Spleen (tissue), 7 donors: ENCODE results near the gene SLC17A4.

ENCODE experiments used
- POLR2A ChIP-seq, 3 donors: fragments of 450-650 bp; IDR thresholded peaks; one replicate each; pipeline ENCODE4 v1.5.1; 2017; ENCODE audit warnings: antibody characterized with exemption in 3 of 3, mild to moderate bottlenecking in 1 of 3
- POLR2AphosphoS5 ChIP-seq, 3 donors: sonication (generic); formaldehyde crosslinking; IDR thresholded peaks; one replicate each; pipeline ENCODE4 v1.5.1; 2017; ENCODE audit warnings: antibody characterized with exemption in 3 of 3
- TF ChIP-seq, protein P1 (sequence below), 11 experiments: fragments of 200-600 bp in 7 of 11; fragments of 450-650 bp in 4 of 11; sonication (generic) in 4 of 11; IDR thresholded peaks in 8 of 11; conservative IDR thresholded peaks in 3 of 11; 1 replicate in 7 of 11; 2 replicates in 4 of 11; pipeline versions ENCODE4 v1.4.0 to v1.8.0; 2016 to 2021; ENCODE audit warnings: antibody characterized with exemption in 11 of 11, inconsistent platforms in 4 of 11, mild to moderate bottlenecking in 1 of 11
- donor health status: DM: no; HTN: no; CAD: no; lungs with moderate emphysema.
- donor health status: DM: no; HTN: no; CAD: no.
- donor health status: DM: no; HTN: no; CAD: no.

DNA sequence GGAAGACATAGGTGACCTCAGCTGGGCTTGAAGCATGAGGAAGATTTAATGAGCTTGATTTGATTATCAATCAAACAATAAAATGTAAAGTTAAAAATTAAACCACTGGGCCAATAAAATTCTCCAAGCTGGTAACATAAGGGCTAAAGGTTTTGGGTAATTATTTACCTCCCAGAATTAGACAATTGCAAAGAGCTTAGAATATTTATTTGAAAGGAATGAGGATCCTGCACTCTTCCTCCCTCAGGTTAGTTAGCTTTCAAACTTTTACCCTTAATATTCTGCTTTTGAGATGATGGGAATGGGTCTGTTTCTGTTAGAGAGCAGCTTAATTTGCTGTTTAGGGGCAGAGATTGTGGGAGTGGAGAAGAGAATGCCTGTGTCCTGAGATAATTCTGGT lies at the start of gene SLC17A4:
- TF ChIP-seq POLR2A (IDR thresholded peaks at IDR 0.05), result no peak
- TF ChIP-seq, protein P1, sequence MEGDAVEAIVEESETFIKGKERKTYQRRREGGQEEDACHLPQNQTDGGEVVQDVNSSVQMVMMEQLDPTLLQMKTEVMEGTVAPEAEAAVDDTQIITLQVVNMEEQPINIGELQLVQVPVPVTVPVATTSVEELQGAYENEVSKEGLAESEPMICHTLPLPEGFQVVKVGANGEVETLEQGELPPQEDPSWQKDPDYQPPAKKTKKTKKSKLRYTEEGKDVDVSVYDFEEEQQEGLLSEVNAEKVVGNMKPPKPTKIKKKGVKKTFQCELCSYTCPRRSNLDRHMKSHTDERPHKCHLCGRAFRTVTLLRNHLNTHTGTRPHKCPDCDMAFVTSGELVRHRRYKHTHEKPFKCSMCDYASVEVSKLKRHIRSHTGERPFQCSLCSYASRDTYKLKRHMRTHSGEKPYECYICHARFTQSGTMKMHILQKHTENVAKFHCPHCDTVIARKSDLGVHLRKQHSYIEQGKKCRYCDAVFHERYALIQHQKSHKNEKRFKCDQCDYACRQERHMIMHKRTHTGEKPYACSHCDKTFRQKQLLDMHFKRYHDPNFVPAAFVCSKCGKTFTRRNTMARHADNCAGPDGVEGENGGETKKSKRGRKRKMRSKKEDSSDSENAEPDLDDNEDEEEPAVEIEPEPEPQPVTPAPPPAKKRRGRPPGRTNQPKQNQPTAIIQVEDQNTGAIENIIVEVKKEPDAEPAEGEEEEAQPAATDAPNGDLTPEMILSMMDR (IDR thresholded peaks at IDR 0.05 in 8 of 11, conservative IDR thresholded peaks at IDR 0.05 in 3 of 11), result no peak
- no peak for TF ChIP-seq POLR2AphosphoS5 (IDR thresholded peaks at IDR 0.05)
